Stimulated activated CD4-positive, alpha-beta T cell treated with anti-CD3 and anti-CD28 coated beads, Interleukin-15, amount 100 ng/mL, for 48 hours (primary cell): ENCODE data around the gene MT1B.

Source experiments
- DNase-seq, 2 donors: peaks; one replicate each; pipeline ENCODE4 v3.0.0-alpha.2; 2020; ENCODE audit warnings: low read depth in 2 of 2

Gene MT1B

DNA sequence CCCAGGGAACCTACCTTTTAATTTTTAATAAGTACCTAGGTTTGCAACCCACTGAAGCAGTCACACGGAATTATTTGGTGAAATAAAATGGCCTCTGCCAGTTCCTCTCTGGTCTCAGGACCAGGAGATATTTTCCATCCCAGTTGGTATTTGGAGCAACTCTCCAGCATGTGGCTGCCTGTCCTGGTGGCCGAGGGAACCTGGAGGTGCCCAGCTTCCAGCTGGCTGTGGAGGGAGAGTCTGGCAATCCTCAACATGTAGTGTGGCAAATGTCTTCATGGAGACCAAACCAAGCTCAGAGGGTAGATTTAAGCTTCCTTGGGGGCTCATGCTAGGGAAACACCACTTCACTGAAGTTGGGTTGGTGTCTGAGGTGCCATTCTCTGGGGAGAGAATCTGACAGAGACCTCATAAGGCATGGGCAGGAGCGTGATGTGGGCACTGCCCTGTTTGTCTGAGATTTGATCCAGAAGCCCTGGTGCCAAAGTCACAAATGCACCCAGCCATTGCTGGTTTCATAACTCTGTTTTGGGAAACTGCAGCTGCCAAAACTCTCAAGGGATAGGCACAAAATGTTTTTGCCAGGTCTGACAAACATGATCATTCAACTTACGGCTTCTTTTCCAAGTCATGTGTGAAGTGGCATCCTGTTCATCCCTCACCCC is 33.4 kb downstream of the MT1B start:
- DNase-seq, result no peak

DNA sequence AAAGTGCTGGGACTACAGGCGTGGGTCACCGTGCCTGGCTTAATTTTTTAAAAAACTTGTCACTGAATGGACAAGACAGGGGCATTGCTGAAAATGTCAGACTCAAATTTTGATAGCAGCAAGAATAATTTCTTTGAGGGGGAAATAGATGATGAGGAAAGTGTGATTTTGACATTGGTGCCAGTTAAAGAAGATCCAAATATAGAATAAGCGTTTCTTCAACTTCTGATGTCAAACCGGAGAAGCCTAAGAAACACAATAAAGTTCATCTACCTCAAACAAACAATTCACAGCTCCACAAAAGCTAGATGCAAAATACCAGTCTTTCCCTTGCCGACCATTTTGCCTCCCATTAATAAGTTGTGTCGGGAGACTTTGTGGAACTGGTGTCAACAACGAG is 35.1 kb downstream of the MT1B start:
- DNase-seq, result no peak

DNA sequence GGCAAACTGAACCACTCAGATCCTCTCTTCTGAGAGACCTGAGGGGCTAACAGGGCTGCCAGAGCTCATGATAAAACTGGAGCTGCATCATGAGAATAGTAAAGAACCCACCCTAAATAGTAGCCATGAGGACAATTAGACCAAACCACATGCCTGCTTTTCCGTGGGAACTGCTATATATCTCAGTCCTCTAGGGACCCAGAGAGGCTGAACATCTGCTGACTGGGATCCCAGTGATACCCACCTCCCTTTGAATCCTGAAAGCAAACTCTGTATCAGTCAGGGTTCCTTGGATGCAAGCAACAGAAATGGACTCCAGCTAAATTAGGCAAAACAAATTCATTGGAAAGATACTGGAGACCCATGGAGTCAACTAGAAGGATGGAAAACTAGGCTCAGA is 37.1 kb downstream of the MT1B start:
- no peak for DNase-seq

DNA sequence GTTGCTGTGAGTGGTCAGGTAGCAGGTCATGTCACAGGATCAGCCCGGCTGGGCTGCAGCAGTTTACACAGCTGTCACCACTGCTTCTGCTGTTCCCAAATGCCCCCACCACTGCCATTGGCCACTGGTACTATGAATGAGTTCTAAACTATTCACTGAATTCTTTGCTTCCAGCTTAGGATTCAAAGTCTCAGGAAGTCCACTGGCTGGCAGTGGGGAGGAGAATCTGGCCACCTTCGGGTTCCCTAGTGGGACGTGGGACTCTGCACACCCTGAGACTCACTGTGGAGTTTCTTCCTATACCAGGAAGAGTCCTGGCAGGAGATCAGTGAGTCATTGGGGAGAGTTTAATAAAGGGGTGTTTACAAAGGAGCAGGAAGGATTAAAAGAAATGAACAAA is 37.5 kb downstream of the MT1B start:
- no peak for DNase-seq

DNA sequence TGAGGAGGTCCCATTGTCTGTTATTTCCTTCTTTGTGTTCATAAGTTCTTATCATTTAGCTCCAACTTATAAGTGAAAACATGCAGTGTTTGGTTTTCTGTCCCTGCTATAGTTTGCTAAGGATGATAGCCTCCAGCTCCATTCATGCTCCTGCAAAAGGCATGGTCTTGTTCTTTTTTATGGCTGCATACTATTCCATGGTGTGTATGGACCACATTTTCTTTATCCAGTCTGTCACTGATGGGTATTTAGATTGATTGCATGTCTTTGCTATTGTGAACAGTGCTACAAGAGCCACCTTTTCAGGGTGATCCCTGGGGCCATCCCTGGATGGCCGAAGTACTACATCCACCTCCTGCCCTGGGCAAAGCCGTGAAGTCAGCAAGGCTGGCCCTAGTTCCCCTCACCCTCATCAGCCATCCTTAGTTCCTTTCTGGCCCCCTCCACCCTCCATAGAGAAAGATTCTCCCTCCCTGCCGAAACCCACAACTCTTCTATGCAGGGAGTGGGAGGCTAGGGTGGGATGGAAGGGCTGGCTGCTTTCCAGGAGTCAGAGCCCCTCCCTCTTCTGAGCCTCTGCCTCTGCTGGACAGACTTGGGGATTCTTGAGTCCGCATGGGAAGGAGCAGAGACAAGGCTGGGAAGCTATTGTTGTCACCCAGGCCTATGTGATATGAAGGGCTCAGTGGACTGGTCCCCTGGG is 38.9 kb downstream of the MT1B start:
- DNase-seq, result no peak

DNA sequence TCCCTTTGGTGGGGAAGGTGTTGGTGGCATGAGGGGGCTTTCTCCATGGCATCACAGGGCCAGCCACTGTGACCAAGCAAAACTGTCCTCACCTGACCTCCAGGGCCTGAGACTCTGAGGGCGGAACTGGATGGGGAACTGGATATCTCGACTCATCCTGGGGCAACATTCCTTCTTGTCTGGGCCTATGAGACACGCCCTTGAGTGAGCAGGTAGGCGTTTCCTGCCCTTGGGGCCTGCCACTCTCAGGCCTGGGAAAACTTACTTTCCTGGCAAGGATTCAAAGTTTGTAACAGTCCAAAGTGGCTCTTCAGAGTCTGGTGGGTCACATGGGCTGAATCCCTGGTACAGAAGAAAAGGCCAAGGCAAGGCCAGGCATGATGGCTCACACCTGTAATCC is 40.2 kb downstream of the MT1B start:
- no peak for DNase-seq

DNA sequence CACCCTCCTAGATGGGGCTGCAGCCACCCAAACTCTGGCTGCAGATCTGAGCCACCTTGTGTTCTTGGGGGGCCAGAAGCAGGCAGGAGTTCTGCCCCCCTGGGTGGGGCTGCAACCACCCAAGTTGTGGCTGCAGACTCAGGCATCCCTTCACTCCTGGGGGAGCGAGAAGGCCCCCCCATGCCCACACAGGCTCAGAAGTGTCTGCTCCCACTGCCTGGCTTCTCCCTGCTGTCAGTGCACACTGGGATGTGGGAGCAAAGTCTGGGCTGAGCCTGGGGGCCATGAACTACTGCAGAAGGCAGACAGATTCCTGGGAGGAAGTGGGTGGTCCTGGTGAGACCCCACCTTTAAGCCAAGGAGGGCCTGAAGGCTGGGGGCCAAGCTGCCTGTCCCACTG is 43.6 kb downstream of the MT1B start:
- DNase-seq, result no peak

DNA sequence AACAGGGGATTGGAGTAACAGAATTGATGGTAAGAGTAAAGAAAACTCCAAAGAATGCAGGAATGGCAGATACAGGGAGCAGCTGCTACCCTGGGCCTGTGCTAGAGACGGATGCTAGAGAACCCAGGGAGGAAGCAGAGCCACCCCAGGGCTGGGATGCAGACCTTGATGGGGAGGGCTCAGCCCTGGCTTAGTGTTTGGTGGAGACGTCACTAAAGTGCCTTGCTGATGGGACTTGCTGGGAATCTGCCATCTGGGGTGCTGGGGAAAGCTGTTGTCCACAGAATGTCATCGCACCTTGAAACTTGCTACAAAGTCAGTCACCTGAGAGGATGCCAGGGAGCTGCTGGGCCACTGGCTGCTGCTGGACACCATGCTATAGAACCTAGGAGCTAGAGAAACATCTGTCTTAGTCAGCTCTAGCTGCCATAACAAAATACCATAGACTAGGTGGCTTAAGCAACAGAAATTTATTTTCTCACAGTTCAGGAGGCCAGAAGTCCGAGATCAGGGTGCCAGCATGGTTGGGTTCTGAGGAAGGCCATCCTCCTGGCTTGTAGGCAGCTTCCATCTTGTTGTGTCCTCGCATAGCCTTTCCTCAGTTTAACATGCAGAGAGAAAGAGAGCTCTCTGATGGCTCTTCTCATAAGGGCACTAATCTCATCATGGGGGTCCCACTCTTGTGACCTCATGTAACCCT is 45.9 kb downstream of the MT1B start:
- no peak for DNase-seq

DNA sequence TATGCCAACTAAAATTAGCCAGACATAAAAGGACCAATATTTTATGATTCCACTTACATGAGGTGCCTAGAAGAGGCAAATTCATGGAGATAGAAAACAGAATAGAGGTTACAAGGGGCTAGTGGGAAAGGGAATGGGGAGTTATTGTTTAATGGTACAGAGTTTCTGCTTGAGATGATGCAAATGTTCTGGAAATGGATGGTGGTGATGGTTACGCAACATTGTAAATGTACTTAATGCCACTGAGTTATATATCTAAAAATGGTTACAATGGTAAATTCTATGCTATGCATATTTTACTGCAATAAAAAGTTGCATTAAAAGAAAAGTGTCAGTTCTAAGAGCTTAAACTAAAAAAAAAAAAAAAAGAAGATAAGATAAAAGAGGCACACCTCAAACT is 48.5 kb downstream of the MT1B start:
- no peak for DNase-seq

DNA sequence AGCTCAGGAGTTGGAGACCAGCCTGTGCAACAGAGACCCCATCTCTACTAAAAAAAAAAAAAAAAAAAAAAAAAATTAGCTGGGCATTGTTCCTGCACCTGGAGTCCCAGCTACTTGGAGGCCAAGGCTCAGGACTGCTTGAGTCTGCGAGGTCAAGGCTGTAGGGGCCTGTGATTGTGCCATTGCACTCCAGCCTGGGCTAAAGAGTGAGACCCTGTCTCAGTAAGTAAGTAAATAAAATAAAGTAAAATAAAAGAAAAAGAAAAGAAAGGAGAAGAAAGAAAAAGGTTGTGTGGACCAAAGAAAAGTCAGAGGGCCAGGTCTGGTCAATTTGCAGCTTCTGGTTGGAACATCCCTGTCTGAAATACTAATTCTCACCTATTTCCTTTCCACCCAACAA is 48.9 kb downstream of the MT1B start:
- DNase-seq, result no peak

DNA sequence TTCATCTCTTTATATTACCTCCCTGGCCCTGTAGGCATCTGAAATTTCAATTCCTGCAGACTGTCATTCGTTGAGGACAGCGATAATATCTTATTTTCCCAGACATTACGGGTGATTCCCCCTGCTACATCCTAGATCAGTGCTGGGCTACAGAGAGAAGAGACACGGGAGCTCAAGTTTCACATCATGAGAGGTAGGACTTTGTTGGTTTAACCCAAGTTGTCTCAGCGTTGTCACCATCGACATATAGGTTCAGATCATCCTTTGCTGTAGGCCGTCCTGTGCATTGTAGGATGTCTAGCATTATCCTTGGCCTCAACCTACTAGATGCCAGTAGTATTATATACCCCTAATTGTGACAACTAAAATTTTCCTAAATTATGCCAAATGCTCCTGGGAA is 49.8 kb downstream of the MT1B start:
- no peak for DNase-seq
